GM15510 (cell line): Measurements from ENCODE around the gene HTR6.

ENCODE experiments used
- POLR2A ChIP-seq: IDR thresholded peaks from 3 replicates; pipeline ENCODE4 v1.6.1; 2011; ENCODE audit warnings: borderline replicate concordance; ENCODE audit not compliant: insufficient read length; ENCODE audit errors: extremely low read depth

Gene HTR6

GRCh38 chr1:19665496-19666465, 1.1 kb downstream of the HTR6 start:
- no peak for TF ChIP-seq POLR2A

DNA sequence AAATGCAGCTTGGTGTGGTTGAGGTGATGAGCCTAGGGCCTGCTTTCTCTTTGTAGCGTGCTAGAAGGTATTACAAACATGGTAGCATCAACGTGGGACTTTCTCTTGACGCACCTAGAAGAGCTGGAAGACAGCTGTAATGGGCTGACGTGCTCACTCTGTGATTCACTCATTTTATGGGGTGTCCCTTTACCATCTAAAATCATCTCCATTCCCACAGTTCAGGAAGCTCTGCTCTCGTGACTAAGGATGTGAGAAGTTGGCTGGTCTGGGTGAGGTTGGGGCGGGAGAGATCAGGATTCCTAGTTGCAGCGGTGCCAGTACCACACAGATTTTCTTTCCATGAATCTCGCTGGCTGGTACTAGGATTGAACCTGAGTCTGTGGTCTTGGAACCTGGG, 4.2 kb downstream of the HTR6 start:
- TF ChIP-seq POLR2A: no peak

GRCh38 chr1:19670787-19671186, 6.1 kb downstream of the HTR6 start:
- no peak for TF ChIP-seq POLR2A

- no peak for TF ChIP-seq POLR2A
Observed at GRCh38 chr1:19672237-19672636, 7.6 kb downstream of the HTR6 start.

GRCh38 chr1:19675797-19676196, 11.1 kb downstream of the HTR6 start:
- TF ChIP-seq POLR2A: no peak

DNA sequence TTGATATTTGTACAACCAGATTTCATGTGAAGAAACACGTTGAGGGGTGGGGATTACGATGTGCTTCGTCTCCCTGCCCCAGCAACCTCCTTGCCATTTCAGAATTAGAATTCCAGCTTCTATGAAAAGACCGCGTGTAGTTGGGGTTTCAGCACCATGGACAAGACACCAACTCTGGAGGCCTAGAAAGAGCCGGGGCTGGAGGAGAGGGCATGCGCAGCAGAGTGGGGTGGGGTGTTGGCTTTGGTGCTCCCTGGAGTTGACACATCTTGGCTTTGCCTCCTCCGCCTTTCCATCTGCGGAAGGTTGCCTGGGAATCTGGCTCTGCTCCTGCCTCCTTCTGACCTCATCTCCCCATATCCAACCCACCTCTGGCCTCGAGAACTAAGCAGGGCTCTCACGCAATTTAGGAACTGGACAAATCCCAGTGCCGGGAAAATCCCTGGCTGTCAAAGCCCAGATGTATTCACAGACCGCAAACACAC, 11.8 kb downstream of the HTR6 start:
- TF ChIP-seq POLR2A: no peak

GRCh38 chr1:19678493-19678892, 13.8 kb downstream of the HTR6 start:
- no peak for TF ChIP-seq POLR2A

- TF ChIP-seq POLR2A: no peak
Observed at GRCh38 chr1:19678931-19679453, 14.3 kb downstream of the HTR6 start.

DNA sequence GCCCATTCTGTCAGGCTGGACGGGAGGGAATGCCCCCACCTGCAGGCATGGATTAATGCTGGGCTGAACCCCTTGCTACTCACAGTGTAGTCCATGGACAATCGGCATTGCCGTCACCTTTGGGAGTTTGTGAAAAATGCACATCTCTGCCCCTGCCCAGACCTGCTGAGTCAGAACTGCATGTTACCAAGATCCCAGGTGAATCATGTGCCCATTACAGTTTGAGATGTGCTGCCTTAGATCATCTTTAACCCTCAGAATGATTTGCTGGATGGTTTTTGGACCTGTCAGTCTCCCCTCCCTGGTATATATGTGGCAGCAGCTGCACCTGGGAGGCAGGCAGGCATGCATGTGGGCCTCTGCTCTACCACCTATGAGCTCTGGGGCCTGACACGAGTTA, 15.0 kb downstream of the HTR6 start:
- no peak for TF ChIP-seq POLR2A

DNA sequence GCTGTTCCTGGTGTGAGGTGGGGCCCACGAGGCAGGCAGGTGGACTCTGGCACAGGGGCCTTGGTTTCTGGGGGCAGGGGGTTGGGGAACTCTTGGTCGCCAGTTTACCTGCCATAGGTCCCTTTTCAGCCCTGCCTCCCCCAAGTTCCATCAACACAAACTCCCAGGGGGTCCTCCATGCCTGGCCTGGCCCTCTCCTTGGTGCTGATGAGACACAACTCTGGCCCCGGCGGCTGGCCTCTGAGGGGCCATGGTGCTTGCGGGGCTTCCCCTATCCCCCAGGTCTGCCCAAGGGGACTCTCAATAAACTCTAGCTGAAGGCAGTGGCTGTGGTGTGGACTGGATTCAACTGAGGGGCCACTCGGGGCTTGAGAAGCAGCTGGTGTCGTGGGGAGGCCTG, 16.0 kb downstream of the HTR6 start:
- TF ChIP-seq POLR2A: no peak

DNA sequence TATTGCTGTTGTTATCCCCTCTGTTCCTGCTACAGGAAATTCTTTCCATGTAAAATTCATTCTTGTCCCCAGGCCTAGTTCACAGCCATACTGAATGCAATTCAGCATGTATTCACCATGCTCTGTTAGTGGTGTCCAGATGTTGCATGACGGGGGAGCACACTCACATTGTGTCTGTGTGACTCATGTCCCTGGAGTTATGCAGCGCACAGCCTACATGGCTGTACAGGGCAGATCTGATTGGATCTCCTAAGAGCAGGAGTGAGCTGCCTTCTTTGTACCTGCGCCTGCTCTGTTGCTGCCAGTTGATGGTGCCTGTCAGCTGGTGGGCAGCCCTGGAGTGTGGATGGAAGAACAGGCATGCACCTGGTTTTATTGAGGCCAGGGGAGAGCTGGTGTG, 17.6 kb downstream of the HTR6 start:
- TF ChIP-seq POLR2A: no peak

- TF ChIP-seq POLR2A: no peak
Observed at GRCh38 chr1:19682901-19683300, 18.2 kb downstream of the HTR6 start.

DNA sequence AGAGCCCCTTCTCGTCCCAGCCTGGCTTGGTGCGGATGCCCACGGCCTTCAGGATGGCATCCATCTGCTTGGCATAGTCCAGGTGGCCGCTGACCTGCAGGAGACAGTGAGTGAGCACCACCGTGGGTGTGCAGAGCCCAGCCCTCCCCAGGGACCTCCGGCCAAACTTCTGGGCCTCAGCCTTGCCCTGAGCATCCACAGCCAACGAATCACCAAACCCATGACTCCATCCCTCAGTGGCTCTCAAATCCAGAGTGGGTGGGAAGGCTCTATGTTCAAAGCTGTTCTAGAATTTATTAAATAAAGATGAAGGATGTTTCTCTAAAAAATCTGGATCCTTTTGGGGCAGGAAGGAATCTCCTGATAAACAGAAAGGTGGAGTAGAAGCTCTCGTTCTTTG, 18.7 kb downstream of the HTR6 start:
- TF ChIP-seq POLR2A: no peak

DNA sequence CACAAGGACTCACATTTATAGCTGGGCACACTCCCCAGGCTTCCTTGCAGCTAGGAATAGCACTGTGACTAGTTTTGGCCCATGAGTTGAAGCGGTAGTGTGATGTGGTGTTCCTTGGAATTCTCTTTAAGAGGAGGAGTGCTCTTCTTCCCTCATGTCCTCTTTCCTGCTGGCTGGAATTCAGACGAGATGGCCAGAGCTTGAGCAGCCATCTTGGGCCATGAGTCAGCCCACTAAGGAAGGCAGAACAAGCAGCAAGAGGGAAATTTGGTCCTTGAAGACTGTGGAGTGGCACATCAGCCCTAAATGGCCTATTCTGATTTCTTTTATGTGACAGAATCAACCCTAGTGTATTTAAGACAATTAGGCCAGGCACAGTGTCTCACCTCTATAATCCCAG, 20.0 kb downstream of the HTR6 start:
- TF ChIP-seq POLR2A: no peak

GRCh38 chr1:19685994-19686393, 21.3 kb downstream of the HTR6 start:
- no peak for TF ChIP-seq POLR2A

DNA sequence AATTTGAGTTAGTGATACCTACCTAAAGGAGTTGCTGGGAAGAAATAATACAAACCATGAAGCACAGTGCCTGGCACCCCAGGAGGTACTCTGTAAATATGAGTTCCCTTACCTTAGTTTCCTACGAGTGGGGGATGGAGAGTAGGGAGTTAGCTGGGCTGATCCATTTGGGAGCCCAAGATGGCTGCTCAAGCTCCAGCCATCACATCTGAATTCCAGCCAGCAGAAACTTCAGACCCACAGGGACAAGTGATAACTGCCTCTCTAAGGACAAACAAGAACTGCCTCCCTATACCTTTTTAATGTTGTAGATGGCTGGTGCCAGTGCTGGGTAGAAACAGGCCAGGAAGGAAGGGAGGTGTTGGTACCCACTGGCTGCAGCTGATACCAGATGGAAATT, 22.7 kb downstream of the HTR6 start:
- no peak for TF ChIP-seq POLR2A

GRCh38 chr1:19688041-19688842, 23.6 kb downstream of the HTR6 start:
- TF ChIP-seq POLR2A: no peak
